ENCODE data around the gene SLC36A2.

GRCh38 chr5:151357097-151357496 is 9.7 kb upstream of the SLC36A2 start:
- TF ChIP-seq CTCF (conservative IDR thresholded peaks at IDR 0.05; ENCODE audit: low read length) (no peak), EZH2phosphoT487 (IDR thresholded peaks at IDR 0.05; ENCODE audit: borderline replicate concordance, low read depth, low read length) (no peak)

Data from OCI-LY7 (cell line).